ENCODE measurements around the gene STEAP3.

STEAP3 gene

DNA sequence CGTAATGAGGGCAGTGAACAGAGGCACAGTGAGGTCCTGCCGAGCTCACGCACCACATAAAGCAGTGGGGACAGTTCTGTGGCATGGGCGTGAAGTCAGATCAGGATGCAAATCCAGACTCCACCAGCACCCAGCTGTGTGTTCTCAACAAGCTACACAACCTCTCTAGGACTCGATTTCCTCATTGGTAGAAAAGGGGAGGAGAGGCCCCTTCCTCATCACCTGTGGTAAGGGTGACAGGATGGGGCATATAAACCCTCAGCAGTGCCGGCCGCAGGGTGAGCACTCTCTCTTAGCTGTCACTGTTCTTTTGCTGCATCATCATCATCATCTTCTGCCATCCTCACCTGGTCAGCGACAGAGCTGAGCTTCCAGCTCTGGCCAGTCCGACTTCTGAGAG, 88.2 kb downstream of the STEAP3 start:
- TF ChIP-seq POLR2AphosphoS5 (IDR thresholded peaks at IDR 0.05; ENCODE audit: borderline replicate concordance, low read depth, low read length) (no peak), FOXP2 (optimal IDR thresholded peaks at IDR 0.05; ENCODE audit: control extremely low read depth, extremely low read length, insufficient read depth) (no peak), EZH2 (IDR thresholded peaks at IDR 0.05) (no peak)
- Histone ChIP-seq H3K36me3 (ENCODE audit: insufficient read depth, low read length) (no peaks in the 10 kb centered on the region; the same call in 1 of the 2 replicates), H3K27ac (no peak overlapping the region), H3K4me3 (no peak overlapping the region), H3K9ac (ENCODE audit: insufficient read length) (no peak overlapping the region), H3K9me3 (ENCODE audit: low read depth, low read length) (peaks cover 8% of the 10 kb centered on the region; the same call in 1 of the 2 replicates)
- no peak for DNase-seq (ENCODE audit: low read depth, low spot score)
